Measurements from ENCODE around the gene SETD1A. TPM values are rescaled to one million over a fixed set of nuclear protein-coding genes. Genes with fewer than 3 reads are reported as not detected.

SETD1A gene
- total RNA-seq, 2 experiments from 2014 or later, result 40.1 to 41.2 TPM

GRCh38 chr16:30914830-30915229, 42.7 kb upstream of the SETD1A start:
- Mint-ChIP-seq H3K27me3 (no peaks in the 10 kb centered on the region), H3K9me3 (no peaks in the 10 kb centered on the region), H3K4me1 (ENCODE audit: low read depth) (no peaks in the 10 kb centered on the region), H3K27ac (no peak overlapping the region), H3K4me3 (no peak overlapping the region), H3K36me3 (ENCODE audit: low read depth) (no peaks in the 10 kb centered on the region)
- no peaks in the 10 kb centered on the region for H3K27me3 ChIP-seq (ENCODE audit: control insufficient read depth in 1 of 2, insufficient read depth in 2 of 2, low read length in 2 of 2)
- DNase-seq, result no peak
- no peaks in the 10 kb centered on the region for H3K9me3 ChIP-seq (ENCODE audit: control insufficient read depth in 1 of 2, insufficient read depth in 1 of 2, low read length in 2 of 2)
- ChIA-PET POLR2A (no interaction called here), CTCF (no interaction called here)
- TF ChIP-seq, protein P1, sequence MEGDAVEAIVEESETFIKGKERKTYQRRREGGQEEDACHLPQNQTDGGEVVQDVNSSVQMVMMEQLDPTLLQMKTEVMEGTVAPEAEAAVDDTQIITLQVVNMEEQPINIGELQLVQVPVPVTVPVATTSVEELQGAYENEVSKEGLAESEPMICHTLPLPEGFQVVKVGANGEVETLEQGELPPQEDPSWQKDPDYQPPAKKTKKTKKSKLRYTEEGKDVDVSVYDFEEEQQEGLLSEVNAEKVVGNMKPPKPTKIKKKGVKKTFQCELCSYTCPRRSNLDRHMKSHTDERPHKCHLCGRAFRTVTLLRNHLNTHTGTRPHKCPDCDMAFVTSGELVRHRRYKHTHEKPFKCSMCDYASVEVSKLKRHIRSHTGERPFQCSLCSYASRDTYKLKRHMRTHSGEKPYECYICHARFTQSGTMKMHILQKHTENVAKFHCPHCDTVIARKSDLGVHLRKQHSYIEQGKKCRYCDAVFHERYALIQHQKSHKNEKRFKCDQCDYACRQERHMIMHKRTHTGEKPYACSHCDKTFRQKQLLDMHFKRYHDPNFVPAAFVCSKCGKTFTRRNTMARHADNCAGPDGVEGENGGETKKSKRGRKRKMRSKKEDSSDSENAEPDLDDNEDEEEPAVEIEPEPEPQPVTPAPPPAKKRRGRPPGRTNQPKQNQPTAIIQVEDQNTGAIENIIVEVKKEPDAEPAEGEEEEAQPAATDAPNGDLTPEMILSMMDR (IDR thresholded peaks at IDR 0.05), result no peak
- ATAC-seq (ENCODE audit: poor library complexity), result no peak
- intact Hi-C loops (cut with DNase I, micrococcal nuclease), result no loop called here
- H3K36me3 ChIP-seq (ENCODE audit: insufficient read depth, low read length), result no peaks in the 10 kb centered on the region
- no peak overlapping the region for H3K4me3 ChIP-seq (ENCODE audit: low read length)
- no peaks in the 10 kb centered on the region for H3K4me1 ChIP-seq (ENCODE audit: insufficient read depth, low read length)
- H3K27ac ChIP-seq (ENCODE audit: low read depth in 1 of 2, low read length in 2 of 2), result no peak overlapping the region

GRCh38 chr16:30918614-30919013, 38.9 kb upstream of the SETD1A start:
- TF ChIP-seq, protein P1 (IDR thresholded peaks at IDR 0.05), result no peak
- no peaks in the 10 kb centered on the region for H3K27me3 Mint-ChIP-seq
- no peaks in the 10 kb centered on the region for H3K9me3 ChIP-seq (ENCODE audit: control insufficient read depth in 1 of 2, insufficient read depth in 1 of 2, low read length in 2 of 2)
- H3K27ac Mint-ChIP-seq, result no peak overlapping the region
- peaks cover 10% of the 10 kb centered on the region for H3K4me1 Mint-ChIP-seq (ENCODE audit: low read depth)
- H3K27me3 ChIP-seq (ENCODE audit: control insufficient read depth in 1 of 2, insufficient read depth in 2 of 2, low read length in 2 of 2), result no peaks in the 10 kb centered on the region
- no peaks in the 10 kb centered on the region for H3K9me3 Mint-ChIP-seq
- ATAC-seq (ENCODE audit: poor library complexity) (no peak), DNase-seq (no peak)
- intact Hi-C loops (cut with DNase I, micrococcal nuclease), result no loop called here
- no peaks in the 10 kb centered on the region for H3K36me3 ChIP-seq (ENCODE audit: insufficient read depth, low read length)
- no peak overlapping the region for H3K27ac ChIP-seq (ENCODE audit: low read depth in 1 of 2, low read length in 2 of 2)
- H3K36me3 Mint-ChIP-seq (ENCODE audit: low read depth), result peaks cover 7% of the 10 kb centered on the region
- no peak overlapping the region for H3K4me3 Mint-ChIP-seq
- CTCF ChIA-PET, result interaction anchor here (1.2 kb wide), 1 partner anchor 74 kb away, joined by 5 read pairs; no protein-coding TSS in a partner anchor
- POLR2A ChIA-PET, result interaction anchor here (1.3 kb wide), 1 partner anchor 74 kb away, joined by 3 read pairs; no protein-coding TSS in a partner anchor
- H3K4me3 ChIP-seq (ENCODE audit: low read length), result no peak overlapping the region
- H3K4me1 ChIP-seq (ENCODE audit: insufficient read depth, low read length), result peaks cover 11% of the 10 kb centered on the region

GRCh38 chr16:30920891-30921290, 36.7 kb upstream of the SETD1A start:
- H3K4me1 ChIP-seq (ENCODE audit: insufficient read depth, low read length), result peaks cover 23% of the 10 kb centered on the region
- DNase-seq (no peak), ATAC-seq (ENCODE audit: poor library complexity) (no peak)
- H3K36me3 Mint-ChIP-seq (ENCODE audit: low read depth), result peaks cover 7% of the 10 kb centered on the region
- H3K4me3 ChIP-seq (ENCODE audit: low read length), result no peak overlapping the region
- POLR2A ChIA-PET, result interaction anchor here (1.4 kb wide), 1 partner anchor 19 kb away, joined by 3 read pairs; no protein-coding TSS in a partner anchor
- no peak overlapping the region for H3K27ac ChIP-seq (ENCODE audit: low read depth in 1 of 2, low read length in 2 of 2)
- H3K4me3 Mint-ChIP-seq, result peak overlapping the region; percentile 99
- H3K4me1 Mint-ChIP-seq (ENCODE audit: low read depth), result peaks cover 15% of the 10 kb centered on the region
- TF ChIP-seq, protein P1 (IDR thresholded peaks at IDR 0.05), result no peak
- intact Hi-C loops (cut with DNase I, micrococcal nuclease), result loop anchor here (1.0 to 10.0 kb wide), 7 partner anchors 18 to 926 kb away; partner anchors contain the start of genes HIRIP3 (in 1 of the 2), INO80E (in 1 of the 2), MYL11 (in 1 of the 2) and PHKG2 (in 1 of the 2)
- H3K9me3 ChIP-seq (ENCODE audit: control insufficient read depth in 1 of 2, insufficient read depth in 1 of 2, low read length in 2 of 2), result no peaks in the 10 kb centered on the region
- no peaks in the 10 kb centered on the region for H3K36me3 ChIP-seq (ENCODE audit: insufficient read depth, low read length)
- CTCF ChIA-PET, result interaction anchor here (1.9 to 2.6 kb wide), 2 partner anchors 19 to 76 kb away, joined by 5 to 14 read pairs; no protein-coding TSS in a partner anchor
- no peaks in the 10 kb centered on the region for H3K27me3 Mint-ChIP-seq
- H3K27me3 ChIP-seq (ENCODE audit: control insufficient read depth in 1 of 2, insufficient read depth in 2 of 2, low read length in 2 of 2), result no peaks in the 10 kb centered on the region
- H3K9me3 Mint-ChIP-seq, result no peaks in the 10 kb centered on the region
- H3K27ac Mint-ChIP-seq, result no peak overlapping the region

Data from CD4-positive, alpha-beta T cell (primary cell).